OCI-LY1 (cell line): Measurements from ENCODE around the gene KAT6B.
A peak's percentile ranks its signal among the peaks of the same experiment; 100 is the strongest.

ENCODE experiments used
- H2AFZ ChIP-seq: fragments of 200-600 bp; sonication (generic), shearing (Covaris generic); 2 replicates; pipeline ENCODE4 v1.6.0; 2014; ENCODE audit warnings: antibody characterized with exemption, mild to moderate bottlenecking, low read length
- H3F3A ChIP-seq: fragments of 200-600 bp; sonication (generic), shearing (Covaris generic); 2 replicates; pipeline ENCODE4 v1.6.0; 2014; ENCODE audit warnings: mild to moderate bottlenecking, antibody characterized with exemption, low read length, moderate library complexity; ENCODE audit not compliant: insufficient read depth
- H3K27ac ChIP-seq: fragments of 200-600 bp; sonication (generic); 2 replicates; pipeline ENCODE4 v1.5.1; 2014; ENCODE audit warnings: low read length, mixed run types, mild to moderate bottlenecking, low read depth; ENCODE audit not compliant: poor library complexity, severe bottlenecking
- H3K27me3 ChIP-seq: fragments of 200-600 bp; sonication (generic); 2 replicates; pipeline ENCODE4 v1.6.0; 2014; ENCODE audit warnings: antibody characterized with exemption, mild to moderate bottlenecking, low read length, moderate library complexity; ENCODE audit not compliant: insufficient read depth
- H3K36me3 ChIP-seq: fragments of 200-600 bp; sonication (generic); 2 replicates; pipeline ENCODE4 v1.6.1; 2014; ENCODE audit warnings: mild to moderate bottlenecking, antibody characterized with exemption, low read length, moderate library complexity, mixed read lengths; ENCODE audit not compliant: insufficient read depth
- H3K4me1 ChIP-seq: fragments of 200-600 bp; sonication (generic); 2 replicates; pipeline ENCODE4 v1.5.1; 2014; ENCODE audit warnings: mild to moderate bottlenecking, low read length, moderate library complexity; ENCODE audit not compliant: insufficient read depth, severe bottlenecking
- H3K4me2 ChIP-seq: fragments of 200-600 bp; sonication (generic), shearing (Covaris generic); 2 replicates; pipeline ENCODE4 v1.6.1; 2014; ENCODE audit warnings: low read length
- H3K4me3 ChIP-seq: fragments of 200-600 bp; sonication (generic); 2 replicates; pipeline ENCODE4 v1.5.1; 2014; ENCODE audit warnings: low read length, low read depth, mild to moderate bottlenecking, mixed read lengths; ENCODE audit not compliant: poor library complexity, severe bottlenecking
- H3K79me2 ChIP-seq: fragments of 200-600 bp; shearing (Covaris generic); 2 replicates; pipeline ENCODE4 v1.6.1; 2016; ENCODE audit warnings: mixed run types, low read length, mixed read lengths; ENCODE audit not compliant: insufficient read depth
- H3K9ac ChIP-seq: fragments of 200-600 bp; sonication (generic), shearing (Covaris generic); 2 replicates; pipeline ENCODE4 v1.6.1; 2014; ENCODE audit warnings: mild to moderate bottlenecking, low read length, mixed read lengths
- H3K9me2 ChIP-seq: fragments of 200-600 bp; sonication (generic), shearing (Covaris generic); 2 replicates; pipeline ENCODE4 v1.6.1; 2014; ENCODE audit warnings: low read depth, mild to moderate bottlenecking, low read length, mixed read lengths
- H3K9me3 ChIP-seq: fragments of 200-600 bp; shearing (Covaris generic); 2 replicates; pipeline ENCODE4 v1.6.1; 2014; ENCODE audit warnings: low read length, mixed read lengths
- H4K20me1 ChIP-seq: fragments of 200-600 bp; sonication (generic), shearing (Covaris generic); 2 replicates; pipeline ENCODE4 v1.6.0; 2016; ENCODE audit warnings: mild to moderate bottlenecking, low read length; ENCODE audit not compliant: insufficient read depth
- EZH2 ChIP-seq: fragments of 200-600 bp; sonication (generic), shearing (Covaris generic); IDR thresholded peaks from 2 replicates; pipeline ENCODE4 v1.8.0; 2017; ENCODE audit warnings: borderline replicate concordance, mixed run types, mild to moderate bottlenecking, antibody characterized with exemption, low read length, moderate library complexity, mixed read lengths
- TF ChIP-seq, protein P1 (sequence below): fragments of 200-600 bp; sonication (generic), shearing (Covaris generic); IDR thresholded peaks from 2 replicates; pipeline ENCODE4 v1.5.1; 2017; ENCODE audit warnings: mild to moderate bottlenecking, antibody characterized with exemption, low read length, moderate library complexity, mixed read lengths

The KAT6B gene

DNA sequence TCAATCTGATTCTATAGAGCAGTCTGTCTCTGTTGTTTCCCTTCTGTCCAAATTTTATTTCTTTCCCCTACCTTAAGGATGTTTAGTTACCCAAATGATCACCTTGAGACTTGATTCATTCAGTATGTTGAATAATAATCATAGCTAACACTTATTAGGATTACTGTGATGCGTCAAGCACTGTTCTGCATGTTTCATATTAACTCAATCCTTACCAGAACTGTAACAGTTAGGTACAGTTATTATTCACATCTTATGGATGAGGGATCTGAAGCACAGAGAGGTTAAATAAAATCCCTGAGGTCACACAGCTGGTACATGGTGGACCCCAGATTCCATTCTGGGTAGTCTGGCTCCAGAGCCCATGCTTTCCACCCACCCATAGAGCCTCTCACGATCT, 187.1 kb downstream of the KAT6B start:
- Histone ChIP-seq H3K79me2 (no peaks in the 10 kb centered on the region), H3K4me3 (peak overlapping the region; percentile 25), H3K4me2 (peak overlapping the region; percentile 53)

DNA sequence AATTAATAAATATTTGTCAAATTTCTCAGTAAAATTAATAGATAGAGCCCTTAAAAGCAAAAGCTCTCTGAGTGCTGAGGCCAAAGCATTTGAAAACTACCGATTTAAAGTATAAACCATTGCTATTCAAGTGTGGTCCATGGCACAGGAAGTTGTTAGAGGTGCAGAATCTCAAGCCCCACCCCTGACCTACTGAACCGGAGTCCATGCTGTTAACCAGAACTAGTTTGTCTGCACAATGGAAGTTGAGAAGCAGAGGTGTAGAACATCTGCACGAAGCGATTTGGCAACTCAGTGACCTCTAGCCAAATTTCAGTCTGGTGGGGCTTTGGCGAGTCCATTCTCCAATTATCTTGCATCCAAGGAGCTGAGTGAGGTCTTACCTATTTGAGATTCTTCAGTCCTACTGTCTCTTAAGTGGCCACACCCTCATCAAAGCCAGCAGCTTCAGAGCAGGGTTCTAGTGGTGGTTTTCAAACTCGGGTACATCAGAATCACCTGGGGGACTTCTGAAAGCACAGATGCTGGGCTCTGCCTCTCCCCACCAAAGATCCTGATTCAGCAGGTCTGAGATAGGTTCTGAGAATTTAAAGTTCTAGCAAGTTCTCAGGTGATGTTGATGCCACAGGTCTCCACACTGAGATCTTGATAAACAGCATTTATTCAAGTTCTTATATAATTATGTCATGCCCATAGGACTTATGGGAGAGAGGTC, 188.3 kb downstream of the KAT6B start:
- Histone ChIP-seq H3K79me2 (no peaks in the 10 kb centered on the region), H3K9ac (no peak overlapping the region), H3K4me3 (no peak overlapping the region), H3F3A (no peaks in the 10 kb centered on the region), H3K27me3 (no peaks in the 10 kb centered on the region), H2AFZ (no peak overlapping the region), H3K27ac (no peak overlapping the region), H3K4me2 (no peak overlapping the region), H3K36me3 (no peaks in the 10 kb centered on the region), H3K9me3 (no peaks in the 10 kb centered on the region), H4K20me1 (no peaks in the 10 kb centered on the region), H3K4me1 (peaks cover 36% of the 10 kb centered on the region), H3K9me2 (no peaks in the 10 kb centered on the region)
- TF ChIP-seq, protein P1, sequence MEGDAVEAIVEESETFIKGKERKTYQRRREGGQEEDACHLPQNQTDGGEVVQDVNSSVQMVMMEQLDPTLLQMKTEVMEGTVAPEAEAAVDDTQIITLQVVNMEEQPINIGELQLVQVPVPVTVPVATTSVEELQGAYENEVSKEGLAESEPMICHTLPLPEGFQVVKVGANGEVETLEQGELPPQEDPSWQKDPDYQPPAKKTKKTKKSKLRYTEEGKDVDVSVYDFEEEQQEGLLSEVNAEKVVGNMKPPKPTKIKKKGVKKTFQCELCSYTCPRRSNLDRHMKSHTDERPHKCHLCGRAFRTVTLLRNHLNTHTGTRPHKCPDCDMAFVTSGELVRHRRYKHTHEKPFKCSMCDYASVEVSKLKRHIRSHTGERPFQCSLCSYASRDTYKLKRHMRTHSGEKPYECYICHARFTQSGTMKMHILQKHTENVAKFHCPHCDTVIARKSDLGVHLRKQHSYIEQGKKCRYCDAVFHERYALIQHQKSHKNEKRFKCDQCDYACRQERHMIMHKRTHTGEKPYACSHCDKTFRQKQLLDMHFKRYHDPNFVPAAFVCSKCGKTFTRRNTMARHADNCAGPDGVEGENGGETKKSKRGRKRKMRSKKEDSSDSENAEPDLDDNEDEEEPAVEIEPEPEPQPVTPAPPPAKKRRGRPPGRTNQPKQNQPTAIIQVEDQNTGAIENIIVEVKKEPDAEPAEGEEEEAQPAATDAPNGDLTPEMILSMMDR, result no peak
- TF ChIP-seq EZH2, result no peak

More for the DNA sequence above, 187.1 kb downstream of the KAT6B start:
- no peaks in the 10 kb centered on the region for H3K9me3 ChIP-seq
- H3K9ac ChIP-seq, result peak overlapping the region; percentile 29; the same call in 1 of the 2 replicates
- TF ChIP-seq, protein P1, result no peak
- TF ChIP-seq EZH2, result no peak
- H3K4me1 ChIP-seq, result peaks cover 39% of the 10 kb centered on the region
- no peaks in the 10 kb centered on the region for H3F3A ChIP-seq
- no peaks in the 10 kb centered on the region for H3K27me3 ChIP-seq
- H3K27ac ChIP-seq, result peak overlapping the region; percentile 50
- H3K9me2 ChIP-seq, result no peaks in the 10 kb centered on the region
- no peaks in the 10 kb centered on the region for H3K36me3 ChIP-seq
- no peaks in the 10 kb centered on the region for H4K20me1 ChIP-seq
- no peak overlapping the region for H2AFZ ChIP-seq

DNA sequence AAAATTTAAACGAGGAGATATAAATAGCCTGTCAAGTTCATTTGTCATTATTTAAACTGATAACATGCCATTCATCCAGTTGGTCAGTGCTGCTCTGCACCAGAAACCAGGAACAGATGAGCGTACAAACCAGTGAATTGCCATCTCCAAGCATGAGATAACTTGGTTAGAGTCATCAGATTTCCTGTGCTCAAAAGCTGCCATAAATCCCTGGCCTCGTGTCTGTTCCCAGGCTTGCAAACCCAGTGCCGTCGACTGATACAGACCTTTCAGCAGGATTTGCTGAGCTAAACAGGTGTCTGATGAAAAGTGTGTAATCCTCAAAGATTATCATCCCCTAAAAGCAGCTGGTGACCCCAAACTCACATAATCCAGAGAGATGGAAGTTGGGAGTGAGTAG, 189.0 kb downstream of the KAT6B start:
- Histone ChIP-seq H3K79me2 (no peaks in the 10 kb centered on the region), H3K4me3 (no peak overlapping the region), H4K20me1 (no peaks in the 10 kb centered on the region), H3F3A (no peaks in the 10 kb centered on the region), H3K27me3 (no peaks in the 10 kb centered on the region), H3K9me3 (no peaks in the 10 kb centered on the region), H3K9me2 (no peaks in the 10 kb centered on the region), H3K36me3 (peaks cover 1% of the 10 kb centered on the region; the same call in 1 of the 2 replicates), H3K4me2 (no peak overlapping the region), H3K27ac (no peak overlapping the region), H3K4me1 (peaks cover 36% of the 10 kb centered on the region), H2AFZ (no peak overlapping the region), H3K9ac (no peak overlapping the region)
- TF ChIP-seq EZH2, result no peak
- TF ChIP-seq, protein P1, result no peak
